HG03565 (cell line): ENCODE results near the gene PLCE1.
"Not testable (repeated sequence)": the region's sequence is repeated elsewhere in the genome, so short reads cannot be mapped to it uniquely, and the experiment has no call there.

Experiments
- ATAC-seq: cut with Tn5 transposase; IDR thresholded peaks from one replicate; pipeline ENCODE4 v1.9.1; 2021; ENCODE audit warnings: mild to moderate bottlenecking, moderate library complexity; ENCODE audit not compliant: unreplicated experiment

The PLCE1 gene

GRCh38 chr10:93993782-93994437 lies at the start of gene PLCE1:
Gene PLCE1 (plus strand): TSS chr10:93993931. CDS start chr10:94031047, 37,116 bp downstream.
- no peak for ATAC-seq

GRCh38 chr10:93945819-93946218 lies 47.9 kb upstream of the PLCE1 start:
- ATAC-seq: no peak

GRCh38 chr10:93947055-93947454 lies 46.7 kb upstream of the PLCE1 start:
- ATAC-seq: no peak

GRCh38 chr10:93947524-93947923 lies 46.2 kb upstream of the PLCE1 start:
- no peak for ATAC-seq

GRCh38 chr10:93951905-93952304 lies 41.8 kb upstream of the PLCE1 start:
- ATAC-seq: no peak

GRCh38 chr10:93954299-93954698 lies 39.4 kb upstream of the PLCE1 start:
- ATAC-seq: no peak

- ATAC-seq: no peak
These were observed 38.9 kb upstream of the PLCE1 start for GRCh38 chr10:93954726-93955363.

- no peak for ATAC-seq
These were observed 34.9 kb upstream of the PLCE1 start for GRCh38 chr10:93958834-93959233.

GRCh38 chr10:93960988-93961387 lies 32.7 kb upstream of the PLCE1 start:
- ATAC-seq: not testable (repeated sequence)

- no peak for ATAC-seq
These were observed 30.8 kb upstream of the PLCE1 start for GRCh38 chr10:93962973-93963372.

- no peak for ATAC-seq
These were observed 30.3 kb upstream of the PLCE1 start for GRCh38 chr10:93963434-93963833.

- ATAC-seq: no peak
These were observed 27.8 kb upstream of the PLCE1 start for GRCh38 chr10:93965911-93966310.

GRCh38 chr10:93967756-93968155 lies 26.0 kb upstream of the PLCE1 start:
- no peak for ATAC-seq

GRCh38 chr10:93968540-93968945 lies 25.2 kb upstream of the PLCE1 start:
- no peak for ATAC-seq

GRCh38 chr10:93970433-93971010 lies 23.2 kb upstream of the PLCE1 start:
- ATAC-seq: not testable (repeated sequence)

- no peak for ATAC-seq
These were observed 19.8 kb upstream of the PLCE1 start for GRCh38 chr10:93973748-93974445.

GRCh38 chr10:93977442-93977841 lies 16.3 kb upstream of the PLCE1 start:
- ATAC-seq: no peak

- no peak for ATAC-seq
These were observed 13.2 kb upstream of the PLCE1 start for GRCh38 chr10:93980486-93980885.

- no peak for ATAC-seq
These were observed 2.6 kb upstream of the PLCE1 start for GRCh38 chr10:93991114-93991513.

GRCh38 chr10:93991596-93992284 lies 2.0 kb upstream of the PLCE1 start:
- ATAC-seq: no peak

- ATAC-seq: no peak
These were observed 1.2 kb upstream of the PLCE1 start for GRCh38 chr10:93992400-93993030.
